Measurements from ENCODE around the gene BORA. TPM values are rescaled to one million over a fixed set of nuclear protein-coding genes. Genes with fewer than 3 reads are reported as not detected.

The BORA gene
- total RNA-seq: 6.5 and 13.8 TPM in 2 replicates

DNA sequence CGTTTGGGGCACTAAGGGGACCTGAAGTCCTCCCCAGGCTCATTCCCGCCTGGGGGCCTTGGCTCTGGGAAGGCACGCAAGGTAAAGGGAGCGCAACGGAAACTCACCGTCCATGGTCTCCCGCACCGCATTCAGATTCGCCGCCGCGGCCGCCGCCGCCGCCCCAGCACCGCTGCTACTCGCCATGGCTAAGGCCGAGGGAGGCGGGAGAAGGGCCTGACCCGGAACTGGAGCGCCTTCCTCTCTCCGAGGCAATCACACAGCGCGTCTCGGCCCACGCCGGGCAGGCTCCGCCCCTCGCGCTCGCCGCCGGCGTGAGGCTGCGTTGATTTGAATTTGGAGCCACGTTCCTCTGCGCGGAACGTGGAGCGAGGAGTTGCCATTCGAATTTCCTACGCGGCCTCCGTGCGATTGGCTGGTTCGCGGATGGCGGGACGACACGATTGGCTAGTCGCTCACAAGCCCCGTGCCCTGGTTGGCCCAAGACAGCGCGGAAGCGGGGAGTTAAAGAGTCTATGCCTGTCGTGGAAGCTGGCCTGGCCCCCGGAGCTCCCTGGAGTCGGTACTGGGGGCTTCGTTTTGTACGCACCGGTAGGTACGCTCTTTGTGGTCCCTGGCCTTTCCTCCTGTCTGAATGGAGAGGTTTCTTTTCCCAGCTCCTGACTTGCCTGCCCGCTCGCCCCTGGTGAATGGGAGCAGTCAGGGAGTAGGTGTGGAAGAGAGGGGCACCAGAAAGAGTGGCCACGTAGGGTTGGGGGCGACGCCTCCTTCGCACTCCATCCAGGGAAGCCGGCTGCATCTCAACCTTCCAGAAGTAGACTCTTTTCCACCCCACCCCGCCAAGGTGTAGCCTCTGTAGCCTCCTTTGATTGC, at the start of gene BORA, which contains the start of gene MZT1:
BORA (plus strand) TSS at position 507 of the 873 bp plus-strand sequence. CDS start 1,018 bp downstream, outside the sequence.
MZT1 (minus strand) TSS at position 213 of the 873 bp plus-strand sequence; CDS start at position 186, 27 bp downstream.

DNA sequence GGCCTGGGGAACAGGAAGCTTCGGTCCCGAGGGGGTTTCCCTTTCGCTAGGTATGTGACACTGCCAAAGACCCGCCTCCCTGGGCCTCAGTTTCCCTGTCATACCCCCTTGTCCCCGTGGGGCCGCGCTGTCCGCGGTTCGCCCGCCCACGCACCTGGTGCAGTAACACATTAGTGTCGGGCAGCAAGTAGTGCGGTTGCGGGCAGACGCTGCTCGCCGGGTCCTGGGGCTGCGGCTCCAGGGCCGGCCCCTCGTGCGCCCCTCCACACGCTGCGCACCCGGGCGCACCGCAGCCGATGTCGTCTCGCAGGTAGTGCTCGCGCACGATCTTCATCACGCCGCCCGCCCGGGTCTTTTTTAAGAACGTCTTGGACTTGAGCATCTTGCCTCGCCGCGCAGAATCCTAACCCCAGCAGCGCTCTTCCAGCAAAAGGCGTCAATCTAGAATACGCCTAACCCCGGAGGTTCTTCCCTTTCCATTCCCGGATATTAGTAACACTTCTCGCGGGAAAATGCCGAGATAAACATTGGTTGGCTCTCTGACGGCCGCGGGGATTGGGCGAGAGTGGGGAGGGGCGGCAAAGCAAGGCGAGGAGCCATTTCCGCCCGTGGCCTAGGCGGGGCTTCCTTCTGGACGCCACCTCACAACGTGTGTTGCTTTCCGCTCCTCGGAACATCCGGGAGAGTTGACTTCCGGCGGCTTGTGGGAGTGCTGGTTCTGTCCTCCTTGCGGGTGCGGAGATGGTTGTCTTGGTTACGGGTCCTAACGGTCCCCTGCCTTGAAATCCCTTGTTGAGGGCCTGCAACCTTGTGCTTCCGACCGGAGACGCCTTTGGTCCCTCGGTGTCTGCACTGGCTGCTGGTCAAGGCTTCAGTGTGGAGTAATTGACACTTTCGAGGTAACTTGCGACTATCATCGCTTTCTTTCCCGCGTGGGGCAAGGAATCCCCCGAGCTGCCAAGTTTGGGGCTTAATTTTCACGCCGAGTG, 54.0 kb downstream of the BORA start, which contains the start of the genes DIS3 and PIBF1:
DIS3 (minus strand) TSS at position 450 of the 989 bp plus-strand sequence; CDS start at position 382, 68 bp downstream.
PIBF1 (plus strand) TSS at position 683 of the 989 bp plus-strand sequence. CDS start 1,337 bp downstream, outside the sequence.

Small RNA genes within 50 kb of the gene (small RNA-seq; reads per million reads assigned to genes)
- gene RNU6-80P: 0.08 reads per million

Other genes starting within 250 kb of the BORA start
- 15.0 and 23.9 TPM in 2 replicates for gene MZT1, start 294 bp upstream of the BORA start, total RNA-seq
- 34.6 and 50.3 TPM in 2 replicates for gene DIS3, start 54.0 kb downstream of the BORA start, total RNA-seq
- 12.4 and 16.7 TPM in 2 replicates for gene PIBF1, start 54.2 kb downstream of the BORA start, total RNA-seq